Calu3 (cell line): ENCODE data around the gene FBXO44. TPM values are rescaled to one million over a fixed set of nuclear protein-coding genes. Genes with fewer than 3 reads are reported as not detected.
A peak's percentile ranks its signal among the peaks of the same experiment; 100 is the strongest.

Experiments used
- BruUV-seq: library from RNA; stranded (reverse); fragments of 400-500 nt; replicated peaks from 2 replicates; lab custom pipeline; 2021; lab: Mats Ljungman, UMichigan
- CTCF ChIA-PET: fragments of 300-600 bp; sonication (Branson Sonifier 250); formaldehyde crosslinking; loops from one replicate; lab custom pipeline; 2022; ENCODE audit warnings: antibody characterized with exemption; lab: Charles Lee
- DNase-seq: peaks from one replicate; pipeline ENCODE4 v3.0.0; 2022
- H3K27ac Mint-ChIP-seq: one replicate; pipeline ENCODE4 v1.8.0; 2022; ENCODE audit warnings: mixed read lengths; ENCODE audit not compliant: unreplicated experiment
- H3K27me3 Mint-ChIP-seq: one replicate; pipeline ENCODE4 v1.8.0; 2022; ENCODE audit warnings: mixed read lengths; ENCODE audit not compliant: unreplicated experiment
- H3K36me3 Mint-ChIP-seq: one replicate; pipeline ENCODE4 v1.8.0; 2022; ENCODE audit warnings: mild to moderate bottlenecking, moderate library complexity, mixed read lengths; ENCODE audit not compliant: insufficient read depth, unreplicated experiment
- H3K4me1 Mint-ChIP-seq: one replicate; pipeline ENCODE4 v1.8.0; 2022; ENCODE audit warnings: mild to moderate bottlenecking, low read depth, mixed read lengths; ENCODE audit not compliant: unreplicated experiment
- H3K4me3 Mint-ChIP-seq: one replicate; pipeline ENCODE4 v1.8.0; 2022; ENCODE audit warnings: mild to moderate bottlenecking, low read depth, moderate library complexity, mixed read lengths; ENCODE audit not compliant: unreplicated experiment
- H3K9me3 Mint-ChIP-seq: one replicate; pipeline ENCODE4 v1.8.0; 2022; ENCODE audit warnings: low read depth, mixed read lengths; ENCODE audit not compliant: unreplicated experiment
- CTCF ChIP-seq: fragments of 200-600 bp; IDR thresholded peaks from one replicate; pipeline ENCODE4 v1.8.0; 2022; ENCODE audit warnings: antibody characterized with exemption; ENCODE audit not compliant: unreplicated experiment
- intact Hi-C: fragments of 100-400 bp; cut with micrococcal nuclease; formaldehyde crosslinking; loops from one replicate; pipeline ENCODE4 v1.10.0; 2022; ENCODE audit not compliant: unreplicated experiment
- total RNA-seq: library from RNA; stranded (reverse); gene quantifications from 2 replicates; pipeline ENCODE4 v1.2.3, GENCODE V29; 2022

Gene FBXO44
- total RNA-seq, 1 experiment from 2014 or later = 9.8 TPM

GRCh38 chr1:11643782-11644181 lies 10.9 kb upstream of the FBXO44 start:
- CTCF ChIA-PET = interaction anchor here (0.6 to 0.7 kb wide), 2 partner anchors 38 to 160 kb away, joined by 3 read pairs; no protein-coding TSS in a partner anchor
- intact Hi-C loops = loop anchor here (2.0 to 5.0 kb wide), 2 partner anchors 301 to 607 kb away; no protein-coding TSS in a partner anchor
- H3K9me3 Mint-ChIP-seq = no peaks in the 10 kb centered on the region

GRCh38 chr1:11645270-11645669 lies 9.4 kb upstream of the FBXO44 start:
- Mint-ChIP-seq H3K36me3 (no peaks in the 10 kb centered on the region), H3K9me3 (no peaks in the 10 kb centered on the region), H3K4me3 (no peak overlapping the region), H3K27me3 (peaks cover 29% of the 10 kb centered on the region), H3K4me1 (no peaks in the 10 kb centered on the region), H3K27ac (no peak overlapping the region)
- DNase-seq = no peak
- CTCF ChIA-PET = interaction anchor here (0.7 to 1.3 kb wide), 6 partner anchors 10 to 608 kb away, joined by 3 to 6 read pairs (median 4); partner anchors contain the start of gene FBXO6
- intact Hi-C loops = no loop called here
- no TSS peak for BruUV-seq
- TF ChIP-seq CTCF = no peak

More at GRCh38 chr1:11643782-11644181, 10.9 kb upstream of the FBXO44 start:
- Mint-ChIP-seq H3K4me1 (no peaks in the 10 kb centered on the region), H3K27me3 (peaks cover 33% of the 10 kb centered on the region), H3K4me3 (no peak overlapping the region), H3K36me3 (no peaks in the 10 kb centered on the region), H3K27ac (no peak overlapping the region)
- TF ChIP-seq CTCF = no peak
- no peak for DNase-seq
- no TSS peak for BruUV-seq

- CTCF ChIA-PET = interaction anchor here (0.6 to 1.3 kb wide), 8 partner anchors 9 to 608 kb away, joined by 3 to 6 read pairs (median 3); partner anchors contain the start of gene FBXO6
- intact Hi-C loops = no loop called here
- H3K36me3 Mint-ChIP-seq = no peaks in the 10 kb centered on the region
- H3K27ac Mint-ChIP-seq = no peak overlapping the region
- peak; percentile 55 for TF ChIP-seq CTCF
- H3K27me3 Mint-ChIP-seq = peaks cover 34% of the 10 kb centered on the region
- BruUV-seq = no TSS peak
- no peak overlapping the region for H3K4me3 Mint-ChIP-seq
- H3K4me1 Mint-ChIP-seq = peaks cover 3% of the 10 kb centered on the region
- peak; percentile 88 for DNase-seq
- no peaks in the 10 kb centered on the region for H3K9me3 Mint-ChIP-seq
These were observed 8.9 kb upstream of the FBXO44 start for GRCh38 chr1:11645670-11646265.

- H3K36me3 Mint-ChIP-seq = no peaks in the 10 kb centered on the region
- no peak overlapping the region for H3K4me3 Mint-ChIP-seq
- H3K27me3 Mint-ChIP-seq = peaks cover 39% of the 10 kb centered on the region
- intact Hi-C loops = no loop called here
- H3K27ac Mint-ChIP-seq = no peak overlapping the region
- DNase-seq = no peak
- BruUV-seq = no TSS peak
- no peak for TF ChIP-seq CTCF
- H3K9me3 Mint-ChIP-seq = no peaks in the 10 kb centered on the region
- CTCF ChIA-PET = interaction anchor here (0.6 to 1.3 kb wide), 7 partner anchors 10 to 609 kb away, joined by 3 to 6 read pairs (median 3); partner anchors contain the start of gene FBXO6
- peaks cover 9% of the 10 kb centered on the region for H3K4me1 Mint-ChIP-seq
These were observed 8.4 kb upstream of the FBXO44 start for GRCh38 chr1:11646317-11646716.
